Measurements from ENCODE around the gene CDIP1.

Gene CDIP1

DNA sequence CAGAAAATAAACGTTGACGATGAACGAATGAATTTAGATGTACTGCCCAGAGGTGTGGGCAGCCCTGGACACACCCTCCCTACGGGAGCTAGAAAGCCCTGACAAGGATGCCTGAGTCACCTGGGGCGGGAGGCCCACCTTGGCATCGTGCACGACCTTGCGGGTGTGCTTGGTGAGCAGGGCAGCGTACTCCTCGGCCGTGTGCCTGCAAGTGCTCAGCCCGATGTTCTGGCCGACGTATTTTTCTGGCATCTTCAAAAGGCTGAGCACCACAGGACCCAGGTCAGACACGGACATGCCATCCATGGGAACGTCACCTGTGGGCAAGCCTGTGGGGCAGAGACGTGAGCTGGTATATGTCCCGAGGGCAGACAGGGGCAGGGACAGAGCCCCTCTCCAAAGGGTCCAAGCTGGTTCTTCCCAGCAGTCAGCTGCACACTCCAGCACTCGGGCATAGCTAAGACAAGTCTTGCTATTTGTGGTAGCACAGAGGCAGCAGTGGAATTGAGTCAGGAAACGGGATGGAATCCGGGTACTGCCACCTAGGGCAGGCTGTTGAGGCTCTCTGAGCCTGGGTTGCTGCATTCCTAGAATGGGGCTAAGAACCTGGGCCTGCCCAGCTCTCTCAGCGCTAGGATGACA, 74.9 kb downstream of the CDIP1 start:
- Histone ChIP-seq H2AK5ac (ENCODE audit: low read length) (no peak overlapping the region), H2BK5ac (ENCODE audit: low read length) (no peak overlapping the region), H3K79me2 (ENCODE audit: control insufficient read depth, insufficient read depth, low read length) (no peaks in the 10 kb centered on the region), H4K5ac (ENCODE audit: low read length) (no peak overlapping the region), H3K18ac (ENCODE audit: low read length) (no peak overlapping the region), H4K8ac (ENCODE audit: low read depth, low read length) (no peak overlapping the region), H3K27ac (ENCODE audit: low read depth, low read length) (no peak overlapping the region), H2BK120ac (ENCODE audit: low read depth, low read length) (no peak overlapping the region), H3K36me3 (ENCODE audit: control insufficient read depth, insufficient read depth, low read length) (peaks cover 6% of the 10 kb centered on the region), H3K27me3 (ENCODE audit: insufficient read depth, low read length, poor library complexity) (no peaks in the 10 kb centered on the region), H3K4me1 (ENCODE audit: control insufficient read depth, low read depth, low read length) (no peaks in the 10 kb centered on the region), H3K4ac (ENCODE audit: low read depth, low read length) (no peak overlapping the region), H2BK15ac (replicated peaks; ENCODE audit: low read depth) (no peak overlapping the region), H3K4me2 (ENCODE audit: low read length) (no peak overlapping the region), H3K4me3 (ENCODE audit: low read length) (no peak overlapping the region), H3K23ac (ENCODE audit: low read length) (no peak overlapping the region), H3K79me1 (ENCODE audit: low read length) (no peaks in the 10 kb centered on the region), H3K9ac (ENCODE audit: low read length) (no peak overlapping the region), H3K56ac (ENCODE audit: low read length) (no peak overlapping the region)
- DNase-seq = no peak
- no CpG with 5 or more reads among the region's 22 CpGs for WGBS (ENCODE audit: extremely low coverage, insufficient coverage, low lambda C conversion rate)

DNA sequence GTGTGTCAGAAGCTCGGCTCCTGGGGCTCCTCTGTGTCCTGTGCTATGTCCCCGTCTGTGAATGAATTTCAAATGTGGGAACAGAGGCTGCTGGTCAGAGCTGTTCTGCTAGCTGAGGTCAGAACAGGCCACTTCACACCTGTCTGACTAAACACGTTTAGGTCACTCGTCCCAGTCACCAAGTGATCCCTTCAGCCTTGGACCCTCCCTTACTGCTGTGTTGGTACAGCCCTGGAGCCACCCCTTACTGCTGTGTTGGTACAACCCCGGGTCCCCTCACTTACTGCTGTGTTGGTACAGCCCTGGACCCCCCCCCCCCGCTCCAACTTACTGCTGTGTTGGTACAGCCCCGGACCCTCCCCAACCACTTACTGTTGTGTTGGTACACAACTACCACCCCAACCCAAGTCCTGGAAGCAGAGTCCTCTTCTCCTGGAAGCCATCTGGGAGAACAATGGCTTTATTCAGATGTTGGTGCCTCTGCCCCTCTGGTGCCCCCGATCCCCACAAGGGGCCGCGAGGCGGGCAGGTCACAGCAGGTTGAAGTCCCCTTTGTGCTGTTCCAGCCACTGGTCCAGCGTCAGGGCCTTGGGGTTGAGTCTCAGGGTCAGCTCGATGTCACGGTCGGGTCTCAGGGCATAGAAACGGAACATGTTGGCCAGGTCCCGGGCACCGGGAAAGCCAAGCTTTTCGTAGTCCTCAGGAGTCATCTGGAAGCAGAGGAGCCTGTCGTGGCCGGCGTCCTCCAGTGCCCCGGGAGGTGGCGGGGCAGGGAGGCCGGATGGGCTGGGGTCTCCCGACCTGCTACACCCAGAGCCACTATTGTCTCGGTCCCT, 77.1 kb downstream of the CDIP1 start:
- Histone ChIP-seq H4K8ac (ENCODE audit: low read depth, low read length) (no peak overlapping the region), H3K9ac (ENCODE audit: low read length) (no peak overlapping the region), H3K18ac (ENCODE audit: low read length) (no peak overlapping the region), H2BK5ac (ENCODE audit: low read length) (no peak overlapping the region), H3K79me1 (ENCODE audit: low read length) (no peaks in the 10 kb centered on the region), H3K79me2 (ENCODE audit: control insufficient read depth, insufficient read depth, low read length) (no peaks in the 10 kb centered on the region), H3K27me3 (ENCODE audit: insufficient read depth, low read length, poor library complexity) (no peaks in the 10 kb centered on the region), H3K23ac (ENCODE audit: low read length) (no peak overlapping the region), H2BK120ac (ENCODE audit: low read depth, low read length) (no peak overlapping the region), H3K36me3 (ENCODE audit: control insufficient read depth, insufficient read depth, low read length) (peaks cover 5% of the 10 kb centered on the region), H3K27ac (ENCODE audit: low read depth, low read length) (no peak overlapping the region), H3K4ac (ENCODE audit: low read depth, low read length) (no peak overlapping the region), H2BK15ac (replicated peaks; ENCODE audit: low read depth) (no peak overlapping the region), H3K4me2 (ENCODE audit: low read length) (no peak overlapping the region), H3K4me3 (ENCODE audit: low read length) (no peak overlapping the region), H4K5ac (ENCODE audit: low read length) (no peak overlapping the region), H2AK5ac (ENCODE audit: low read length) (no peak overlapping the region), H3K4me1 (ENCODE audit: control insufficient read depth, low read depth, low read length) (no peaks in the 10 kb centered on the region), H3K56ac (ENCODE audit: low read length) (no peak overlapping the region)
- DNase-seq = peak; percentile 61
- WGBS (ENCODE audit: extremely low coverage, insufficient coverage, low lambda C conversion rate) = no CpG with 5 or more reads among the region's 27 CpGs

DNA sequence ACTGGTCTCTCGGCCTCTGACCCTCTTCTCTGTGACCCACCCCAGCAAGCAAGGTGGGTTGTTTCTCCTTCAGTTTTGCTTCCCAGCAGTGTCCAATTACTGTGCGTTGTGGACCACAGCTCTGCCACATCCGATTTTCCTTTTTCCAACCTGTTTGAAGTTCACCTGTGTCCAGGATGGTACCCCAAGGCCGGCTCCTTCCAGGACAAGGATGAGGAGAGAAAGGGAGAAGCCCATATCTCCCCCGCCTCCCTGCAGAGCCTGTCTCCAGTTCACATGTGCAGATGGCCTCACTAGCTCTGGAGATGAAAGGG, 77.7 kb downstream of the CDIP1 start:
- DNase-seq = no peak
- H3K27ac ChIP-seq (ENCODE audit: low read depth, low read length) = no peak overlapping the region
- H3K79me2 ChIP-seq (ENCODE audit: control insufficient read depth, insufficient read depth, low read length) = no peaks in the 10 kb centered on the region
- no peak overlapping the region for H2AK5ac ChIP-seq (ENCODE audit: low read length)
- no peaks in the 10 kb centered on the region for H3K4me1 ChIP-seq (ENCODE audit: control insufficient read depth, low read depth, low read length)
- H2BK120ac ChIP-seq (ENCODE audit: low read depth, low read length) = no peak overlapping the region
- H3K23ac ChIP-seq (ENCODE audit: low read length) = no peak overlapping the region
- H2BK5ac ChIP-seq (ENCODE audit: low read length) = no peak overlapping the region
- H3K79me1 ChIP-seq (ENCODE audit: low read length) = no peaks in the 10 kb centered on the region
- H3K18ac ChIP-seq (ENCODE audit: low read length) = no peak overlapping the region
- no peaks in the 10 kb centered on the region for H3K27me3 ChIP-seq (ENCODE audit: insufficient read depth, low read length, poor library complexity)
- H3K36me3 ChIP-seq (ENCODE audit: control insufficient read depth, insufficient read depth, low read length) = peaks cover 8% of the 10 kb centered on the region
- no peak overlapping the region for H3K9ac ChIP-seq (ENCODE audit: low read length)
- H3K4me3 ChIP-seq (ENCODE audit: low read length) = no peak overlapping the region
- no peak overlapping the region for H3K4me2 ChIP-seq (ENCODE audit: low read length)
- no CpG with 5 or more reads among the region's 5 CpGs for WGBS (ENCODE audit: extremely low coverage, insufficient coverage, low lambda C conversion rate)
- no peak overlapping the region for H4K5ac ChIP-seq (ENCODE audit: low read length)
- H2BK15ac ChIP-seq (replicated peaks; ENCODE audit: low read depth) = no peak overlapping the region
- H3K56ac ChIP-seq (ENCODE audit: low read length) = no peak overlapping the region
- H3K4ac ChIP-seq (ENCODE audit: low read depth, low read length) = no peak overlapping the region
- no peak overlapping the region for H4K8ac ChIP-seq (ENCODE audit: low read depth, low read length)

Data from mesendoderm (in vitro differentiated cells).